NCI-H2171 (cell line): Measurements from ENCODE around the gene FOXN1.
A peak's percentile ranks its signal among the peaks of the same experiment; 100 is the strongest.
"Not testable (repeated sequence)": the region's sequence is repeated elsewhere in the genome, so short reads cannot be mapped to it uniquely, and the experiment has no call there.

ENCODE experiments used
- DNase-seq: peaks from one replicate; lab custom pipeline; 2025; lab: John Stamatoyannopoulos, UW

The FOXN1 gene

GRCh38 chr17:28500712-28501379, 5.3 kb upstream of the FOXN1 start:
- peak; percentile 72 for DNase-seq

GRCh38 chr17:28501421-28502284, 4.5 kb upstream of the FOXN1 start:
- DNase-seq, result no peak

GRCh38 chr17:28503420-28503819, 2.7 kb upstream of the FOXN1 start:
- DNase-seq, result peak; percentile 51

- no peak for DNase-seq
These were observed 777 bp downstream of the FOXN1 start for GRCh38 chr17:28506763-28507487.

GRCh38 chr17:28507567-28508203, 1.5 kb downstream of the FOXN1 start:
- peak; percentile 64 for DNase-seq

GRCh38 chr17:28508211-28508724, 2.1 kb downstream of the FOXN1 start:
- peak; percentile 54 for DNase-seq

- DNase-seq, result no peak
These were observed 3.6 kb downstream of the FOXN1 start for GRCh38 chr17:28509789-28510188.

GRCh38 chr17:28511858-28512461, 5.8 kb downstream of the FOXN1 start:
- DNase-seq, result no peak

GRCh38 chr17:28513476-28513875, 7.3 kb downstream of the FOXN1 start:
- DNase-seq, result no peak

- no peak for DNase-seq
These were observed 8.4 kb downstream of the FOXN1 start for GRCh38 chr17:28514561-28515002.

- no peak for DNase-seq
These were observed 9.4 kb downstream of the FOXN1 start for GRCh38 chr17:28515518-28515917.

- DNase-seq, result no peak
These were observed 12.0 kb downstream of the FOXN1 start for GRCh38 chr17:28518132-28518531.

- DNase-seq, result no peak
These were observed 12.4 kb downstream of the FOXN1 start for GRCh38 chr17:28518578-28518977.

GRCh38 chr17:28519236-28519635, 13.1 kb downstream of the FOXN1 start:
- no peak for DNase-seq

- DNase-seq, result no peak
These were observed 14.5 kb downstream of the FOXN1 start for GRCh38 chr17:28520687-28521086.

GRCh38 chr17:28521311-28522085, 15.3 kb downstream of the FOXN1 start:
- DNase-seq, result no peak

- not testable (repeated sequence) for DNase-seq
These were observed 16.1 kb downstream of the FOXN1 start for GRCh38 chr17:28522281-28522680.

GRCh38 chr17:28523186-28523585, 17.0 kb downstream of the FOXN1 start:
- no peak for DNase-seq

GRCh38 chr17:28523876-28524275, 17.7 kb downstream of the FOXN1 start:
- no peak for DNase-seq
